Colonic mucosa (tissue), 4 donors: ENCODE data around the gene ZNF491. TPM values are rescaled to one million over a fixed set of nuclear protein-coding genes. Genes with fewer than 3 reads are reported as not detected.
"Not testable (repeated sequence)": the region's sequence is repeated elsewhere in the genome, so short reads cannot be mapped to it uniquely, and the experiment has no call there.

Source experiments
- DNase-seq: peaks from one replicate; pipeline ENCODE4 v3.0.0-alpha.2; 2020
- H3K27ac ChIP-seq: fragments of 200-600 bp; one replicate; pipeline ENCODE4 v1.8.0; 2021
- H3K27me3 ChIP-seq: fragments of 200-600 bp; one replicate; pipeline ENCODE4 v1.8.0; 2021
- H3K36me3 ChIP-seq: fragments of 200-600 bp; one replicate; pipeline ENCODE4 v1.8.0; 2021
- H3K4me1 ChIP-seq: fragments of 200-600 bp; one replicate; pipeline ENCODE4 v1.8.0; 2021; ENCODE audit warnings: mild to moderate bottlenecking
- H3K4me3 ChIP-seq: fragments of 200-600 bp; one replicate; pipeline ENCODE4 v1.8.0; 2021
- H3K9ac ChIP-seq, 2 donors: one replicate each; pipeline ENCODE4 v1.7.0; 2013; ENCODE audit warnings: control low read depth in 2 of 2, low read depth in 2 of 2, low read length in 2 of 2
- H3K9me3 ChIP-seq: fragments of 200-600 bp; one replicate; pipeline ENCODE4 v1.8.0; 2021
- CTCF ChIP-seq: fragments of 200-600 bp; IDR thresholded peaks from one replicate; pipeline ENCODE4 v1.8.0; 2022; ENCODE audit warnings: antibody characterized with exemption, mild to moderate bottlenecking
- intact Hi-C: fragments of 100-400 bp; cut with DNase I; formaldehyde crosslinking; loops from one replicate; pipeline ENCODE4 v1.14.1; 2022
- total RNA-seq, 2 donors: library from RNA; stranded (reverse); fragmentation: NEBNext Ultra II Directional in 1 of 2; extraction: Animal tissue kit (Norgen Biotek cat#: 25700) in 1 of 2; gene quantifications; one replicate each; pipeline ENCODE4 v1.2.1, GENCODE V29; 2021
- donor health status: healthy.
- donor health status: DM: no; HTN: no; CAD: no.
- donor health status: DM: no; HTN: no; CAD: no.

Gene ZNF491
- total RNA-seq, 2 donors from 2014 or later, result 1.9 TPM

GRCh38 chr19:11848594-11849469, 50.5 kb downstream of the ZNF491 start, which contains the start of gene ZNF439:
Gene ZNF439, plus strand, starts transcription at chr19:11848726. Its CDS starts 142 bp downstream, at chr19:11848868.
- no peaks in the 10 kb centered on the region for H3K36me3 ChIP-seq
- no peak for TF ChIP-seq CTCF
- H3K4me1 ChIP-seq, result no peaks in the 10 kb centered on the region
- peak within 1 kb of the TSS; percentile 70 for H3K4me3 ChIP-seq
- peak within 1 kb of the TSS; percentile 46 for H3K27ac ChIP-seq
- peak; percentile 98 for DNase-seq
- intact Hi-C loops, result no loop called here
- peak within 1 kb of the TSS; percentile 27 to 72 for H3K9ac ChIP-seq
- no peaks in the 10 kb centered on the region for H3K27me3 ChIP-seq
- H3K9me3 ChIP-seq, result no peaks in the 10 kb centered on the region

DNA sequence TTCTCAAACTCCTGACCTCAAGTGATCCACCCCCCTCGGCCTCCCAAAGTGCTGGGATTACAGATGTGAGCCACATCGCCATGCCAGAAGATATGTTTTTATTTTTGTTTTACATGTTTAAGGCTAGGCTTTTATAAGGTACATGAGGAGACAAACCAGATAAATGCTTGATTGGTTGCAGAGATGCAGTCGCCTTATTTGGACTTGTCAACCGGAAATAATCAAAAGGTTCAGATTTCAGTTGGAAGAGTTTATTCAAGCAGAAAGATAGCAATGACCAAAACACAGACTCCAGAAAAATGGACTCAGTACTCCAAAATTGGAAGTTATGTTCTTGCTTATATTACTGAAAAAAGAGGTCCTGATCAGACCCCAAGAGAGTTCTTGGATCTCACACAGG, 52.0 kb downstream of the ZNF491 start:
- H3K9ac ChIP-seq, intact Hi-C loops, H3K9me3 ChIP-seq, H3K4me1 ChIP-seq, H3K36me3 ChIP-seq, H3K27me3 ChIP-seq, DNase-seq, H3K27ac ChIP-seq, H3K4me3 ChIP-seq: not testable (repeated sequence)

- Histone ChIP-seq H3K9me3 (no peaks in the 10 kb centered on the region), H3K9ac (no peak overlapping the region), H3K4me3 (no peak overlapping the region), H3K4me1 (no peaks in the 10 kb centered on the region), H3K27ac (no peak overlapping the region), H3K27me3 (no peaks in the 10 kb centered on the region), H3K36me3 (no peaks in the 10 kb centered on the region)
- no peak for TF ChIP-seq CTCF
- no peak for DNase-seq
- intact Hi-C loops, result no loop called here
These were observed 55.0 kb downstream of the ZNF491 start for GRCh38 chr19:11853358-11853757.

GRCh38 chr19:11856596-11857250, 58.4 kb downstream of the ZNF491 start:
- Histone ChIP-seq H3K4me3 (no peak overlapping the region), H3K9me3 (no peaks in the 10 kb centered on the region), H3K27ac (peak overlapping the region; percentile 41), H3K9ac (peak overlapping the region in 1 of 2 donors; percentile 3), H3K4me1 (no peaks in the 10 kb centered on the region), H3K36me3 (no peaks in the 10 kb centered on the region), H3K27me3 (no peaks in the 10 kb centered on the region)
- intact Hi-C loops, result no loop called here
- TF ChIP-seq CTCF, result no peak
- DNase-seq, result peak; percentile 20

Other genes with a start within 250 kb of the ZNF491 start
- 10 to 100 TPM; 33.8 to 59.8 TPM for gene ELOF1, start 239.3 kb upstream of the ZNF491 start, total RNA-seq
- gene ACP5, start 220.9 kb upstream of the ZNF491 start, total RNA-seq, result 10 to 100 TPM; 11.3 to 30.2 TPM
- 10 to 100 TPM in 1 of 2 donors, 1 to 10 TPM in 1; 7.6 to 10.3 TPM for gene ZNF627, start 201.0 kb upstream of the ZNF491 start, total RNA-seq
- 10 to 100 TPM; 10.7 to 13.1 TPM for gene ZNF823, start 59.6 kb upstream of the ZNF491 start, total RNA-seq
- 1 to 10 TPM; 3.5 to 3.8 TPM for gene ZNF441, start 31.5 kb upstream of the ZNF491 start, total RNA-seq
- 10 to 100 TPM; 31.4 to 32.2 TPM for gene ZNF440, start 15.8 kb downstream of the ZNF491 start, total RNA-seq
- gene ZNF439, start 50.2 kb downstream of the ZNF491 start, total RNA-seq, result 1 to 10 TPM; 7.6 to 8.8 TPM
- 10 to 100 TPM; 17.6 to 22.6 TPM for gene ZNF69, start 89.3 kb downstream of the ZNF491 start, total RNA-seq
- 10 to 100 TPM; 13.4 to 17.1 TPM for gene ZNF700, start 126.6 kb downstream of the ZNF491 start, total RNA-seq
- gene ZNF763, start 166.5 kb downstream of the ZNF491 start, total RNA-seq, result 1 to 10 TPM; 2.5 to 4.1 TPM
- gene ZNF433, start 237.2 kb downstream of the ZNF491 start, total RNA-seq, result 1 to 10 TPM; 2.0 to 3.5 TPM